Smooth muscle cell of the brain vasculature (primary cell): ENCODE data around the gene ZSWIM5.
"Not testable (repeated sequence)": the region's sequence is repeated elsewhere in the genome, so short reads cannot be mapped to it uniquely, and the experiment has no call there.

Experiments used
- DNase-seq: peaks from one replicate; pipeline ENCODE4 v3.0.0-alpha.2; 2012; ENCODE audit warnings: low read depth, low spot score

ZSWIM5 gene

GRCh38 chr1:45094371-45094770 lies 112.0 kb downstream of the ZSWIM5 start:
- DNase-seq = not testable (repeated sequence)

DNA sequence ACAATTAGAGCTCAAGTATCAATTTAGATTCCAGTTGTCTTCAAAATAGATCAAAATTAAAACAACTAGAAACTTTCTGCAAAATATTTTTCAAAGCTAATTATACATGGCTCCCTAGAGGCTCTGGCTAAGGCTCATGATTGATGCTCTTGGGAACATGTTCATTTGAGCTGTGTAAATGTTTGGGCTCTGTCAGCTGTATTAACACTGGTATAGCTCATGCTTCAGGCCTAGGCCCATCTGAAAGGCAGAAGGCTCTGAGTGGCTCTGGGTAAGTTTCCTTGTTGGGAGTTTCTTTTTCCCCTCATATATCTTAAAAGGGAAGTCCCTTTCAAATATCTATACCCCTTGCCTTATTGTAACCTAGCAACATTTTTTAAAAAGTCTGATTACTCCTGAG lies 113.1 kb downstream of the ZSWIM5 start:
- no peak for DNase-seq

DNA sequence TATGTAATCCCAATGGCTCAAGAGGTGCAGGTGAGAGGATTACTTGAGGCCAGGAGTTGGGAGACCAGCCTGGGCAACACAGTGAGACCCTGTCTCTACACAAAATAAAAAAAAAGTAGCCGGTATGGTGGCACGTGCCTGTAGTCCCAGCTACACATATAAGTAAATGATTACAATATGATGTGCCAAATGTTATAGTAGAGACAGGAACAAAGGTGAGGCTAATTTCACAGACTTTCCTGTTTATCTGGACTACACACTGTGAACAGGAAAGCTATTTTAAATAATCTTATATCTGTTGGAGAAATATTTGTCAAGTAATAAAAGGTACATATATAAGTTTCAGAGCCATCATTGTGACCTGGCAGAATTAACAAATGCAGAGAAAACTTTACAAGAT lies 116.7 kb downstream of the ZSWIM5 start:
- DNase-seq = no peak

- no peak for DNase-seq
Measured at GRCh38 chr1:45084562-45084961, 121.8 kb downstream of the ZSWIM5 start.

DNA sequence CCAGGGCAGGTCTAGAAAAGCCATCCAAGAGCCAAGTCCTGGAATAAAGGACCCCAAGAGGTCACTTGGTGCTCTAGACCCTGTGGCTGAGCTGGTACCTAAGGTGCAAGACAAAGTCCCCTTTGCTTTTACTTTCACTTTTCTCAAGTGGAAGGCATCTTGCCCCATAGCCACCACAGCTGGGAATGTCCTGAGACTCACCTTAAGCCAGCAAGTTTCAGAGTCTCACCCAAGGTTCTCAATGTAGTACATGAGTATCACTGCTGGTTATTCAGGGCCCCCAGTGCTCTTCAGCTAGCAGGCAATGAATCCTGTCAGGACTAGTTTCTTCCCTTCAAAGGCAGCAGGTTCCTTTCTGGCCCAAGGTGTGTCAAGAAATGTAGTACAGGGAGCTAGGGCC lies 126.9 kb downstream of the ZSWIM5 start:
- DNase-seq = no peak

DNA sequence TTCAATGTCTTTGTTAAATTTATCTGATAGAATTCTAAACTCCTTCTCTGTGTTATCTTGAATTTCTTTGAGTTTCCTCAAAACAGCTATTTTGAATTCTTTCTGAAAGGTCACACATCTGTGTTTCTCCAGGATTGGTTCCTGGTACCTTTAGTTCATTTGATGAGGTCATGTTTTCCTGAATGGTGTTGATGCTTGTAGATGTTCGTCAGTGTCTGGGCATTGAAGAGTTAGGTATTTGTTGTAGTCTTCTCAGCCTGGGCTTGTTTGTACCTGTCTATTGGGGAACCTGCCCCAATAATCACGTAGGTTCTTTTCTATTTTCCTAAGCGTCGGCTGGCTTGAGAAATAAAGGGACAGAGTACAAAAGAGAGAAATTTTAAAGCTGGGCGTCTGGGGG lies 129.4 kb downstream of the ZSWIM5 start:
- not testable (repeated sequence) for DNase-seq

GRCh38 chr1:45071567-45071966 lies 134.8 kb downstream of the ZSWIM5 start:
- no peak for DNase-seq

- DNase-seq = no peak
Measured at GRCh38 chr1:45067806-45068205, 138.6 kb downstream of the ZSWIM5 start.

- no peak for DNase-seq
Measured at GRCh38 chr1:45065083-45065482, 141.3 kb downstream of the ZSWIM5 start.

GRCh38 chr1:45062463-45062862 lies 143.9 kb downstream of the ZSWIM5 start:
- DNase-seq = not testable (repeated sequence)

- no peak for DNase-seq
Measured at GRCh38 chr1:45059829-45060228, 146.6 kb downstream of the ZSWIM5 start.

DNA sequence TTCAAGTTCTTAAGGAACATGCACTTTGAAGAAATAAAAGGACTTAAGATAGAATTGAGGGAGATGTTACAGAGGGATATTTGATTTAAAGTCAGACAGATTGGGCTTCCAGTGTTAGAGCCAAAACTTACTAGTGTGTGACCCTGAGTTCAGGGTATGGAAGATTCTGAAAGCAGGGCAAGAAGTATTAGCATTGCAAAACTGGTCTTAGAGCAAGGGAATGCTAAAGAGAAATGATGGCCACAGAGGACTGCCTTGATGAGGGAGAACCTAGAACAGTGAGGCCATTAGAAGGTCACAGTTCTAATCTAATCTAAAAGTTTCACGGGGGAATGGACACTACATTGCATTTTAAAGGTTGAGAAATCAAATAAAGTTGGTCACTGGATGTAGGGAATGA lies 148.9 kb downstream of the ZSWIM5 start:
- no peak for DNase-seq

DNA sequence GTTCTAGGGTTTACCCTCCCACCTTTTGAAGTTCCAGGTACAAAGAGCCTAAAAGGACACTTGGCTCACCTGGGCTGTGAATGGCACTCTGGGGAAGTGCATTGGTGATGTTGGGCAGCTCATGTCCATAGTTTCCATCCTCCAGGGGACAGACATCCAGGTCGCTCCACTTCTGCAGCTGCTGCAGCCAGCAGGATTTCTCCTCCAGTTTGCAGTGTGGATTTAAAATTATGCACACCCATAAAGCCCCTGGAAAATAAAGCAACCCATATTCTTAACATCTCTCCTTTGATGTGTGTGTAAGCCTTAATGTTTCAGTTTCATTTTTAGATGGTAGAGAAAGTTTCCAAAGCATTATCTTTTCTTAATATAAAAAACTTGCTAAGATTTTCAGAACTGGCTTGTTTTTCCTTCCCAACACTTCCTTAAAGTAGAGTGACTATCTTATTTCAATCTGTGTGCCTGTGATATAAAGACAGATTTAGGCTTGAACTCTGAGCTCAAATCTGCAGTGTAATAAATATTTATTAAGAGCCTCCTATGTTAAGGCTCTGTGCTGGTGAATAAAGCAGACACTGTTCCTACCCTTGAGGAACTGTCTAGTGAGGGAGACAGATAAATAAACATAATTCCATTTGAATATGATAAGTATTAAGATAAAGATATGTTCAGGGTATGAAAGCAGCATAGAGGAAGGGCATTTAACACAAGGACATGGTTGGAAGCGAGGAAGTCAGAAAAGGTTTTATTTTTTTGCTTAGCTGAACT lies 155.2 kb downstream of the ZSWIM5 start:
- DNase-seq = no peak

DNA sequence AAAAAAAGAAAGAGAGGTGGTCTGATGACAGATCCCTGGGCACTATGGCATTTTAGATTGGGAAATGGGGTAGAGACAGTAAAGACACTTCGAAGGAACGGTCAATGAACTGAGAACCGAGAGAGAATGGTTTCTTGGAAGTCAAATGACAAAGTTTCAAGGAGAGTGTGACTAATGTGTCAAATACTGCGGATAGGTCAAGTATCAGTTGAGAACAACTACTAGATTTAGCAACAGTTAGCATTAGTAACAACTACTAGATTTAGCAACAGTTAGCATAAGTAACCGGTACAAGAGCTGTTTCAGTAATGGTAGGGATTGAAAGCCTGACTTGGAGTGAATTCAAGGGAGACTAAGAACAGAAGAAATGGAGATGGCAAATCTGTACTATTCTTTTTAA lies 159.4 kb downstream of the ZSWIM5 start:
- DNase-seq = no peak

DNA sequence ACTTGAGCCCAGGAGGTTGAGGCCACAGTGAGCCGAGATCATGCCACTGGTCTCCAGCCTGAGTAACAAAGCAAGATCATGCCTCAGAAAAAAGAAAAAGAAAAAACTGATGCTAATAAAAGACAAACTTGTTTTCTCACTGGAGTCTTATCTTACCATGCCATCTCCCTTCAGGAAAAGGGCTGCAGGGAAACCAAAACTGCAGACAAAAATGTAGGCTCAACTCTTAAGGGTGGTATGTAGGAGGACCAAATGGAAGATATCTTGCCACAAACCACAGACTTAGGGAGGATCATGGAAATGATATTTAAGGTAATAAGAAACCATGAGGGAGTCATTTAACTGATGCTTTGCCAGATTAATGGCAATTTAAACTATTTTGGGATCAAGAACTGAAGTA lies 161.5 kb downstream of the ZSWIM5 start:
- no peak for DNase-seq

DNA sequence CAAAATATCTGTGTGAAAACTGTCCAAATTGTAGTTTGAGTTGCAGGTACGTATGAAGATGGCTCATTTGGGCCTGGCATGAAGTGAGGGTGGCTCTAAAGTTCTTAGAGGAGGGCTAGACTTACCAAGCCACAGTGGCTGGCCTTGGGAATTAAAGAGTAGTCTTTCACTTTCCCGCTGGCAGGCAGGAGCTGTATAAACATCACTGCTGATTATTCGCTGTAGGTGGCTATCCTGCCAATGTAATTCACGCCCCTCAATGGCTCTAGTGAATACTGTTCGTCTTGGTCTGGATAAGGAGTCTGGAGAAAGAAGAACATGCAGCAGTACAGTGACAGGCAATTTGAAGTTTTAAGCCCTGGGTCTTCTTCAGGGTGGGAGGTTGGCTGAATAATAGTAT lies 163.3 kb downstream of the ZSWIM5 start:
- DNase-seq = no peak

- no peak for DNase-seq
Measured at GRCh38 chr1:45040297-45040696, 166.1 kb downstream of the ZSWIM5 start.

DNA sequence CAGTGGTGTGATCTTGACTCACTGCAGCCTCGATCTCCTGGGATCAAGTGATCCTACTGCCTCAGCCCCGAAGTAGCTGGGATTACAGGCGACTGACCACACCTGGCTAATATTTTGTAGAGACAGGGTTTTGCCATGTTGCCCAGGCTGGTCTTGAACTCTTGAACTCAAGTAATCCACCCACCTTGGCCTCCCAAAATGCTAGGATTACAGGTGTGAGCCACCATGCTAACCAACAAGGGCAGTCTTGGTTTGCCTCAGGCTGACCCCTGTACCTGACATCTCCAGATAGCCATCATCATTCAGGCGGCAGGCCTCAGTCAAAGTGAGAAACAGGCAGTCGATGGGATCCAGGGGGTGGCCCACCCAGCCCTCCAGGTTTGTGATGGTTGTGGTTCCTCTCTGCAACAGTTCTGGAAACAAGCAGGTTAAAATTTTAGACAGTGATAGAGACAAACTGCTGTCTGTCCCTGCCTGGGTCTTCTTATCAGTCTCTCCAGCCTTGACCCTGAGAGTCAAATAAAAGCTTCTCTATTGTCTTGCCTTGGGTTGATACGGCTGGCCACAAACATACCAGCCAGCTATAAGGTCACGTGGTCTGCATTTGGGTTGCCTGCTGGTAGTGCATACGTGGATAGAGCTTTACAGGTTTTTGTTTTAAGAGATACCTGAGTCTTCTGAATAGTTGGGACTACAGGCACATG lies 167.6 kb downstream of the ZSWIM5 start:
- DNase-seq = no peak

DNA sequence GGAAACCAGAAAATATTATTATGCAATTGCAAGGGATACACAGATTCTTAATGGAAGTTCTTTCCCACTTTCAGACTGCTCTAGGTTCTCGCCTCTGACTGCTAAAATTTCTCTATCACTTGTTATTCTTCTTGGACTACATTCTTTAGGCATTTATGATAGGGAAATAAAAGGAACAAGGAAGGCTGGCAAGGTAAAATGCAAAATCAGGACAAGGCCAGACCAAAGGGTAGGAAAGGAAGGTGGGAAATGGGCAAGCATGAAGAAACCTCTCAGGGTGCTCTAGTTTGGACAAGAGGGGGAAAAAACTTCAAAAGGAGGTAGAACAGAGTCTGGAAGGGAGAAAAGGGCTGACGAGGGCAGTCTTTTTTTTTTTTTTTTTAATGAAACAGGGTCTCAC lies 168.2 kb downstream of the ZSWIM5 start:
- no peak for DNase-seq

GRCh38 chr1:45037456-45037855 lies 168.9 kb downstream of the ZSWIM5 start:
- no peak for DNase-seq

DNA sequence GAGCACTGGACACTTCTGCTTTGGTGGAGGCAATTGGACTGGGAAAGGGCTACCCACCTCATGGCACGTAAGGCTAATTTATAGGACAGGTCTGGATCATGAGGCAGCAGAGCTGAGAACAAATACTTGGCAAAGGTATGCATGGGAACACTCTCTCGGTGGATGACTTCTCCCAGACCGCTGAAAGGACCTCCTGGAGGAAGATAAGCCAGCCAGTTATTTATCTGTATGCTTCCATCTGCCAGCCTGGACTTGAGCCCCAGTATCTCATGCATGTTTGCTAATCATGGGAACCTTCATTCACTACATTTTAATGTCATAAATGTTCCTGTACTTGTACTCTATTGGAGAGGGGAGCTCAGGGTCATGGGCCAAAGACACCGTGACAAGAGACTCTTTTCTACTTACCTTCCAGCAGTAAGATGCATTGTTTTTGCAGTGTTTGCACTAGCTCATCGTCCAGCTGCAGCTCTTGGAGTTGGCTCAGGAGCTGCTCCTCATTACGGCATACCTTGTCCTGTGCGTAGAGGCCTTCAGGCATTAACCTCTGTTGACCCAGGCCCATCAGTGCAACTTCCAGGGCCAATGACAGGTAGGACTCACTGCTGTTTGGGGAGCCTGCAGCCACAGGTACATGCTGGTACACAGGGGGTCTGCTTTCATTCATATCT lies 170.6 kb downstream of the ZSWIM5 start:
- DNase-seq = no peak

GRCh38 chr1:45033356-45033755 lies 173.0 kb downstream of the ZSWIM5 start:
- DNase-seq = no peak

GRCh38 chr1:45032837-45033236 lies 173.6 kb downstream of the ZSWIM5 start:
- no peak for DNase-seq
